GM12875 (cell line): ENCODE results near the gene PER1.

Experiments used
- H3K4me3 ChIP-seq: one replicate; pipeline ENCODE4 v1.5.1; 2011; ENCODE audit warnings: low read depth, low read length, control low read depth
- TF ChIP-seq, protein P1 (sequence below): IDR thresholded peaks from 2 replicates; pipeline ENCODE4 v1.5.1; 2011; ENCODE audit warnings: low read depth, mild to moderate bottlenecking, control low read depth, inconsistent platforms, low read length, moderate library complexity, borderline replicate concordance; ENCODE audit not compliant: insufficient read depth

Gene PER1

DNA sequence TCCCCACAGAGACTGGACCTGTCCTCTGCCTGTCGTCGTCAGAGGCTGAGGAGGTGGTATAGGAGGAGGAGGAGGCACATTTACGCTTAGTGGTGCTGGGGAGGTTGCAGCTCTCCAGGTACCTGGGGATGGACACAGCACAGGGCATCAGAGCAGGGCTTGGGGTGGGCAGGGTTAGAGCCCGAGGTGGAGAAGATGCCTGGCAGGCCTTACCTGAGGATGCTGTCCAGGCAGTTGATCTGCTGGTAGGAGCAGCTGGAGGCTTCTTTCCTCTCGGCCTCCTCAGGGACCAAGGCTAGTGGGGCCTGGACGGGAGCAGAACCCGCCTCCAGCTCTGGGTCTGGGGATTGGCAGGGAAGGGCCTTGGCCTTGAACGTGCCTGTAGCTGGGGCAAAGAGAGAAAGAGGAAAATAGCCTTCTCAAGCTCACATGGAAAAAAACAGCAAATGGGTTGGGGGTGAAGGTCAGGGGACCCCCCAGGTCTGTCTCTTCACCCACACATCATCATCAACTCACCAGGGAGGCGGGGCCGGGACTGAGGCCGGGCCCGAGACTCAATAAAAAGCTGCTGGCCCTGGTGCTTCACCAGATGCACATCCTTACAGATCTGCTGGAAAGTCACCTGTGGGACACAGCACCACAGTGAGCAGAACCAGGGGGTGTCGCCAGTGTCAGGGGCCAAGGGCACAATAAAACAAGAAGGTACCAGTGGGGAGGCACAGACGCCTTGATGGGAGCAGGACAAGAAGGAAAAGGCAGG lies 5.6 kb downstream of the PER1 start:
- TF ChIP-seq, protein P1, sequence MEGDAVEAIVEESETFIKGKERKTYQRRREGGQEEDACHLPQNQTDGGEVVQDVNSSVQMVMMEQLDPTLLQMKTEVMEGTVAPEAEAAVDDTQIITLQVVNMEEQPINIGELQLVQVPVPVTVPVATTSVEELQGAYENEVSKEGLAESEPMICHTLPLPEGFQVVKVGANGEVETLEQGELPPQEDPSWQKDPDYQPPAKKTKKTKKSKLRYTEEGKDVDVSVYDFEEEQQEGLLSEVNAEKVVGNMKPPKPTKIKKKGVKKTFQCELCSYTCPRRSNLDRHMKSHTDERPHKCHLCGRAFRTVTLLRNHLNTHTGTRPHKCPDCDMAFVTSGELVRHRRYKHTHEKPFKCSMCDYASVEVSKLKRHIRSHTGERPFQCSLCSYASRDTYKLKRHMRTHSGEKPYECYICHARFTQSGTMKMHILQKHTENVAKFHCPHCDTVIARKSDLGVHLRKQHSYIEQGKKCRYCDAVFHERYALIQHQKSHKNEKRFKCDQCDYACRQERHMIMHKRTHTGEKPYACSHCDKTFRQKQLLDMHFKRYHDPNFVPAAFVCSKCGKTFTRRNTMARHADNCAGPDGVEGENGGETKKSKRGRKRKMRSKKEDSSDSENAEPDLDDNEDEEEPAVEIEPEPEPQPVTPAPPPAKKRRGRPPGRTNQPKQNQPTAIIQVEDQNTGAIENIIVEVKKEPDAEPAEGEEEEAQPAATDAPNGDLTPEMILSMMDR, result no peak
- H3K4me3 ChIP-seq, result no peak overlapping the region

DNA sequence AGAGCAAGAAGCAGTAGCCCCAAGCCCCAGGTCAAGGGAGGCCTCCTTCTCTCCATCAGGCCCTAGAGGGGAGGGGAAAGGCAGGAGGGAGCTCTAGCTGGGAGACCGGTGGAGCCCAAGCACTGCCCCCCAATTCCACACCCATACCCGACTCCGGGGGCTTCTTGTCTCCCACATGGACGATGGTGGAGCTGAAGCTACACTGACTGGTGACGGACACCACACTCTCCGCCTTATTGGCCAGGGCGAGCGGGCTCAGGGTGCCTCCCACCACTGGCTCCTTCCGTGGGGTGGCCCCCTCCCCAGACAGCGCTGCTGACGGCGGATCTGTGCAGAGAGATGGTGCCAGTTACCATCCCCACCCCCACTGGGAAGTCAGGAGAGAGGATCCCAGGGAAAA lies 6.4 kb downstream of the PER1 start:
- H3K4me3 ChIP-seq, result no peak overlapping the region
- TF ChIP-seq, protein P1, result no peak

DNA sequence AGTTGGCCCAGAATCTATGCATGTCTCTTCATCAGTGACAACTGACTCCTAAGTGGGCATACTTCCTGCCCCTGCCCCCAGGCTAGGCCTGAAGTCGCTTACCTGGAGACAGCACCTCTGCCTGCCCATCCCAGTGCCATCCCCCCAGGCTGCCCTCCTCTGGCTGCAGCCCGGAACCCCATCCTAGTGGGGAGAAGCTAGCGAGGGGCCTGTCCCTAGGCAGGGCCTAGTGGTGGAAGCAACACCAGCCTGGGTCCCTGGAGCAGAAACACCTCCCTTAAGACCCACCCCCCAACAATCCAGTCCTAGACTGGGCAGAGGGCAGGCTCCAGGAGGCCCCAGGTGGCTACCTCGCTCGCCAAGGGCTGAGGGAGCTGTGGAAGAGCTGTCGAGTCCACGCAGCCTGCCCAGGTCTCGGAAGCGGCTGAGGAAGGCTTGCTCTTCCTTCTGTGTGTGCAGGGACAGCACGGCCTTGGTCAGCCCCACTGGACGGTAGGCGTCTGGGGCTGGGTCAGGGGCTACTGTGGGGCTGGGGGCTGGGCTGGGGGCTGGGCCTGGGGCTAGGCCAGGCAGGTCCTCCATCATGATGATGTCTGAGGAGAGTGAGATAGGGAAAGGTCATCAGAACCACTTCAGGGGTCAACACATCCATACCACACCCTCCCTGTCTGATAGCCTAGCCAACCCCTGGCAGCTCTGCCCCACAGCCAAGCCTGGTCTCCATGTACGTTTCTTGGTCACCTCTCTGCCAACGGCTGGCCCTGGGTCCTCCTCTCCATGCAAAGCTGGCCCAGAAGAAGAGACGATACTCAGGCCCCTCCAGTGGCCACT lies 7.6 kb downstream of the PER1 start:
- H3K4me3 ChIP-seq, result no peak overlapping the region
- TF ChIP-seq, protein P1, result no peak

DNA sequence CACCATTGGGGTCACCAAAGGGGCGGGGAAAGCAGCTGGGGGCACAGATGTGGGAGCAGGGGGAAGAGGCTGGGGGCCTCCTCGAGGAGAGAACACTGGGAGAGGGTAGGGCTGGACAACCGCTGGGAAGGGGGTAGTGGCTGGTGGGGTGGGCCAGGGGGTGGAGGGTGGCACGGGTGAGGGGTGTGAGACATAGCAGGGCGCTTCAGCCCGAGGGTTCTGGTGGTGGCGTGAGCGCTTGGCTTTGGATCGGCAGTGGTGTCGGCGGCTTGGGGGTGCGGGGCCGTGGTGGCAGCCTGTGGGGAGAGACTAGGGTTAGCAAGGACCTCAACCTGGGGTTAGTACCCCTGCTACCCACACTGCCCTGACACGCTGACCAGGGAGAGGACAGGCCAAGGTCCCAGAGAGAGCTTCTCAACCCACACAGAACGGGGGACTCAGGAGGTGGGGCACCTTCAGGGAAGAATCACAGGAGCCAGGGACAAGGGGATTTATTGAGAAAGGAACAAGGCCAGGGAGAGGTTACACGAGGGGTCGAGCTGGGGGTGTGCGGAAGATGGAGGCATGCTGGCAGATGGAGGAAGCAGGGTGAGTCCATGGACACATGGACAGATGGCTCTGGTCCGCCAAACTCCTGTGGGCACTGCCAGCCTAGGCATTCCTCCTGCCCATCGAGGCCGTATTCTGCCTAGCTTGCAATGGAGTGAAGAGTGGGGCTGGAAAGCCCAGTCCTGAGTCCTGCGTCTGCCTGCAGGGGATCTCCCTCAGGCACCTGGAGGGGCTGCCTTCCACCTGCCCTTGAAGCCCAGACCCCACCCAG lies 8.4 kb downstream of the PER1 start:
- no peak overlapping the region for H3K4me3 ChIP-seq
- TF ChIP-seq, protein P1, result no peak

DNA sequence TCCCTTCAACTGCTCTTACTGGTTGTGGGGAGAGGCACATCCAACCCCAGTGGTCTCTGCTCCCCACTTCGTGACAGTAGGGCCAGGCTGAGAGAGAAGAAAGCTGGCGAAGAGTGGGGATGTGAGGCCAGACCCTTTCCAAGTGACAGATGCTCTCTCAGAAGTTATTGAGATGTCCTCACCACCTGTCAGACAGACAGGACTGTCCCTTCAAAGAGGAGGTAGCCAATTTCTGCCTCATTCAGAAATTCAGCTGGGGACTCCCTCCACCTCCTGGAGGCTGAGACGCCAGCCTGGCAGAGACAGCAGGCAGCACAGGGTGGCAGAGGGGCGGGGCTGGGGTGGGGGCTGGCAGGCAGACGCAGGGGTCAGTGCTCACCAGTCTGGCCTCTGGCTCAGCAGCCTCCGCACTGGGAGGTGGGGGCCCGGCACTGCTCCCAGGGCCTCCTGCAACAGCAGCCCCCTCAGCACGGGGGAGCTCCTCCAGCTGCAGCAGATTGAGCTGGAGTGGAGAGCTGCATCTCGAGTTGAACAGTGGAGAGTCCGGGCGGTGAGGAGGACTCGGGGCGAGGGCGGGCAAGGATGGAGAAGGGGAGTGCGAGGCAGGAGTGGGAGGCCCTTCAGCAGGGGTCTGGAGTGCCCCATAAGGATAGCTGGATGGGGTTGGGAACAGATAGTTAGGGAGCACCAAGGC lies 9.2 kb downstream of the PER1 start:
- TF ChIP-seq, protein P1, result no peak
- H3K4me3 ChIP-seq, result no peak overlapping the region

DNA sequence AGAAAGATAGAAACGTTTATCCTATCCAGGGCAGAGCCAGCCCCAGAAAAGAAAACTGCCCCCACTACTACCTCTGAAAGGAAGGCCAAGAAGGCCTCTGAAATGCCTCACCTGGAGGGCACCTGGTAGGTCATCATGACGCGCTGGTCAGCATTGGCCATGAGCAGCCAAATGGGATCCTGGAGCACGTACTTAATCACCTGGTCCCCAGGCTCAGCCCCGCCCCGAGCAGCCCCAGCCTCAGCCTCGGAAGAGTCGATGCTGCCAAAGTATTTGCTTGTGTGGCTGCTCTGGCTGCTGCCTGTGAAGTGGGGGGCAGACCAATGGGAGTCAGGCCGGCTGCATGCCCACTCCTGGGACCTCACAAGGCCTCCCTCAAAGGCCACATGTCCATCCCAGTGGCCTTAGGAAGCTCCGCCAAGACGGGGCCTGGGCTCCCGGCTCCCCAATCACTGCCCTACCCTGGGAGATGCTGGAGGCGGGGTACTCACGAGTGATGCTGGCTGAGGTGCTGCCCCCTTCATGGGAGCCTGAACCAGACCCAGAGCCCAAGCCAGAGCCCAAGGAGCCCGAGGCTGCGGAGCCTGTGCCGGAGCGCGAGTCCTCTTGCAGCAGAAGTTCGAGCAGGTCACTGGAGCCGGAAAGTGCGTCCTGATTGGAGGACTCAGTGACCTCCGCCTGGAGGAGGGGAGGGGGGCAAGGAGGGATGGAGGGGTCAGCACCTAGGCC lies 9.9 kb downstream of the PER1 start:
- H3K4me3 ChIP-seq, result no peak overlapping the region
- TF ChIP-seq, protein P1, result no peak
